Gastrocnemius medialis (tissue), 4 donors: Measurements from ENCODE around the gene ADAM19. TPM values are rescaled to one million over a fixed set of nuclear protein-coding genes. Genes with fewer than 3 reads are reported as not detected.
"Not testable (repeated sequence)": the region's sequence is repeated elsewhere in the genome, so short reads cannot be mapped to it uniquely, and the experiment has no call there.

Experiments used
- ATAC-seq, 2 donors: fragments of 150-250 bp; one replicate each; pipeline ENCODE4 v1.9.1; 2016
- DNase-seq, 2 donors: peaks; one replicate each; pipeline ENCODE4 v3.0.0-alpha.2; 2019
- H3K27ac ChIP-seq, 4 donors: fragments of 200-600 bp; sonication (generic); 1 replicate in 1 of 4; 2 replicates in 3 of 4; pipeline ENCODE4 v1.5.1; 2016 to 2018; ENCODE audit warnings: mild to moderate bottlenecking in 2 of 4, moderate library complexity in 1 of 4
- H3K27me3 ChIP-seq, 3 donors: fragments of 200-600 bp; sonication (generic) in 2 of 3; 1 replicate in 1 of 3; 2 replicates in 2 of 3; pipeline versions ENCODE4 v1.5.1 to v1.6.0; 2016 to 2019; ENCODE audit warnings: mild to moderate bottlenecking in 1 of 3, moderate library complexity in 1 of 3
- H3K36me3 ChIP-seq, 2 donors: fragments of 200-600 bp; sonication (generic) in 1 of 2; one replicate each; pipeline ENCODE4 v1.5.1; 2017 to 2018
- H3K4me1 ChIP-seq, 2 donors: fragments of 200-600 bp; sonication (generic) in 1 of 2; one replicate each; pipeline ENCODE4 v1.5.1; 2016 to 2017; ENCODE audit warnings: mild to moderate bottlenecking in 2 of 2
- H3K4me3 ChIP-seq, 4 donors: fragments of 200-600 bp; sonication (generic) in 3 of 4; 1 replicate in 1 of 4; 2 replicates in 3 of 4; pipeline ENCODE4 v1.5.1; 2016 to 2019; ENCODE audit warnings: mild to moderate bottlenecking in 2 of 4
- H3K9me3 ChIP-seq, 3 donors: fragments of 200-600 bp; sonication (generic) in 2 of 3; 1 replicate in 1 of 3; 2 replicates in 2 of 3; pipeline ENCODE4 v1.5.1; 2016 to 2019
- CTCF ChIP-seq, 5 experiments: fragments of 450-650 bp in 3 of 5; fragments of 200-600 bp in 2 of 5; sonication (generic) in 2 of 5; IDR thresholded peaks in 4 of 5; conservative IDR thresholded peaks in 1 of 5; 1 replicate in 4 of 5; 2 replicates in 1 of 5; pipeline ENCODE4 v1.5.1; 2016 to 2019; ENCODE audit warnings: antibody characterized with exemption in 5 of 5, mild to moderate bottlenecking in 3 of 5, moderate library complexity in 3 of 5
- POLR2A ChIP-seq, 2 donors: fragments of 450-650 bp; IDR thresholded peaks; one replicate each; pipeline ENCODE4 v1.6.1; 2017; ENCODE audit warnings: antibody characterized with exemption in 2 of 2, mild to moderate bottlenecking in 2 of 2, moderate library complexity in 2 of 2
- in situ Hi-C, 4 donors: fragments of 200-750 bp; cut with MboI; loops; one replicate each; pipeline versions ENCODE4 v1.15.0 to v1.8.0; 2017; ENCODE audit warnings: low sequenced_read_pairs in 4 of 4
- intact Hi-C: fragments of 100-400 bp; cut with DNase I; formaldehyde crosslinking; loops from one replicate; pipeline ENCODE4 v1.15.1; 2023; ENCODE audit warnings: low total_unique reads
- total RNA-seq, 4 donors: library from RNA; depleted of rRNA; stranded (reverse); fragments of >200 nt; gene quantifications; one replicate each; pipeline versions ENCODE4 v1.1.0 to v1.2.3, GENCODE V29; 2016

Gene ADAM19
- total RNA-seq, 4 donors from 2014 or later, result 0.39 to 0.97 (median 0.76) TPM

GRCh38 chr5:157444224-157444623 is 131.4 kb downstream of the ADAM19 start:
- in situ Hi-C loops (loop anchor here in 1 of 4 donors (25.0 kb wide), 1 partner anchor 268 kb away; no protein-coding TSS in a partner anchor), intact Hi-C loops (no loop called here)
- no peak for DNase-seq
- H3K4me3 ChIP-seq, result no peak overlapping the region
- H3K27ac ChIP-seq, result no peak overlapping the region
- TF ChIP-seq CTCF (IDR thresholded peaks at IDR 0.05 in 4 of 5, conservative IDR thresholded peaks at IDR 0.05 in 1 of 5) (no peak), POLR2A (IDR thresholded peaks at IDR 0.05) (no peak)
- no peaks in the 10 kb centered on the region for H3K9me3 ChIP-seq
- ATAC-seq, result no peak
- H3K36me3 ChIP-seq, result no peaks in the 10 kb centered on the region
- no peaks in the 10 kb centered on the region for H3K27me3 ChIP-seq
- peaks cover 5 to 7% of the 10 kb centered on the region in 2 donors for H3K4me1 ChIP-seq

- ATAC-seq, result no peak
- in situ Hi-C loops, result loop anchor here in 1 of 4 donors (25.0 kb wide), 1 partner anchor 269 kb away; no protein-coding TSS in a partner anchor
- Histone ChIP-seq H3K27me3 (no peaks in the 10 kb centered on the region), H3K4me3 (no peak overlapping the region), H3K36me3 (no peaks in the 10 kb centered on the region), H3K9me3 (no peaks in the 10 kb centered on the region), H3K4me1 (no peaks in the 10 kb centered on the region), H3K27ac (no peak overlapping the region)
- no peak for TF ChIP-seq CTCF (IDR thresholded peaks at IDR 0.05 in 4 of 5, conservative IDR thresholded peaks at IDR 0.05 in 1 of 5)
- TF ChIP-seq POLR2A (IDR thresholded peaks at IDR 0.05), result no peak
- intact Hi-C loops, result no loop called here
- DNase-seq, result no peak
These were observed 132.5 kb downstream of the ADAM19 start for GRCh38 chr5:157443041-157443549.

- ATAC-seq, result peak in 1 of 2 donors; percentile 42
- no peaks in the 10 kb centered on the region for H3K27me3 ChIP-seq
- in situ Hi-C loops (loop anchor here in 3 of 4 donors (5.0 to 25.0 kb wide), 3 partner anchors 43 to 283 kb away; no protein-coding TSS in a partner anchor), intact Hi-C loops (loop anchor here (10.0 kb wide), 1 partner anchor 311 kb away; the partner anchor contains the start of gene LSM11)
- H3K27ac ChIP-seq, result no peak overlapping the region
- peak in 1 of 2 donors; percentile 21 for DNase-seq
- TF ChIP-seq POLR2A (IDR thresholded peaks at IDR 0.05) (no peak), CTCF (IDR thresholded peaks at IDR 0.05 in 4 of 5, conservative IDR thresholded peaks at IDR 0.05 in 1 of 5) (no peak)
- no peaks in the 10 kb centered on the region for H3K9me3 ChIP-seq
- no peaks in the 10 kb centered on the region for H3K36me3 ChIP-seq
- H3K4me1 ChIP-seq, result no peaks in the 10 kb centered on the region
- no peak overlapping the region for H3K4me3 ChIP-seq
These were observed 141.5 kb downstream of the ADAM19 start for GRCh38 chr5:157434096-157434495.

GRCh38 chr5:157431544-157432200 is 143.9 kb downstream of the ADAM19 start:
- ATAC-seq, result peak; percentile 73 to 92

GRCh38 chr5:157429920-157430319 is 145.7 kb downstream of the ADAM19 start:
- ATAC-seq, DNase-seq, H3K36me3 ChIP-seq, H3K4me3 ChIP-seq, H3K4me1 ChIP-seq, H3K9me3 ChIP-seq, H3K27ac ChIP-seq, H3K27me3 ChIP-seq: not testable (repeated sequence)
- intact Hi-C loops, result loop anchor here (10.0 kb wide), 1 partner anchor 315 kb away; the partner anchor contains the start of gene LSM11
- in situ Hi-C loops, result loop anchor here in 3 of 4 donors (5.0 to 25.0 kb wide), 3 partner anchors 47 to 287 kb away; no protein-coding TSS in a partner anchor

More at GRCh38 chr5:157431544-157432200, 143.9 kb downstream of the ADAM19 start:
- peak in 1 of 2 donors; percentile 11 for DNase-seq
- intact Hi-C loops (loop anchor here (1.0 to 10.0 kb wide), 3 partner anchors 46 to 313 kb away; partner anchors contain the start of gene LSM11), in situ Hi-C loops (loop anchor here in 3 of 4 donors (5.0 to 25.0 kb wide), 3 partner anchors 46 to 286 kb away; no protein-coding TSS in a partner anchor)
- no peak overlapping the region for H3K27ac ChIP-seq
- H3K36me3 ChIP-seq, result no peaks in the 10 kb centered on the region
- no peaks in the 10 kb centered on the region for H3K9me3 ChIP-seq
- H3K27me3 ChIP-seq, result no peaks in the 10 kb centered on the region
- peak; percentile 32 to 50 (median 43) for TF ChIP-seq CTCF (IDR thresholded peaks at IDR 0.05 in 4 of 5, conservative IDR thresholded peaks at IDR 0.05 in 1 of 5)
- no peak for TF ChIP-seq POLR2A (IDR thresholded peaks at IDR 0.05)
- no peaks in the 10 kb centered on the region for H3K4me1 ChIP-seq
- no peak overlapping the region for H3K4me3 ChIP-seq
